ENCODE results near the gene RIPOR3.
"Not testable (repeated sequence)": the region's sequence is repeated elsewhere in the genome, so short reads cannot be mapped to it uniquely, and the experiment has no call there.

Gene RIPOR3

DNA sequence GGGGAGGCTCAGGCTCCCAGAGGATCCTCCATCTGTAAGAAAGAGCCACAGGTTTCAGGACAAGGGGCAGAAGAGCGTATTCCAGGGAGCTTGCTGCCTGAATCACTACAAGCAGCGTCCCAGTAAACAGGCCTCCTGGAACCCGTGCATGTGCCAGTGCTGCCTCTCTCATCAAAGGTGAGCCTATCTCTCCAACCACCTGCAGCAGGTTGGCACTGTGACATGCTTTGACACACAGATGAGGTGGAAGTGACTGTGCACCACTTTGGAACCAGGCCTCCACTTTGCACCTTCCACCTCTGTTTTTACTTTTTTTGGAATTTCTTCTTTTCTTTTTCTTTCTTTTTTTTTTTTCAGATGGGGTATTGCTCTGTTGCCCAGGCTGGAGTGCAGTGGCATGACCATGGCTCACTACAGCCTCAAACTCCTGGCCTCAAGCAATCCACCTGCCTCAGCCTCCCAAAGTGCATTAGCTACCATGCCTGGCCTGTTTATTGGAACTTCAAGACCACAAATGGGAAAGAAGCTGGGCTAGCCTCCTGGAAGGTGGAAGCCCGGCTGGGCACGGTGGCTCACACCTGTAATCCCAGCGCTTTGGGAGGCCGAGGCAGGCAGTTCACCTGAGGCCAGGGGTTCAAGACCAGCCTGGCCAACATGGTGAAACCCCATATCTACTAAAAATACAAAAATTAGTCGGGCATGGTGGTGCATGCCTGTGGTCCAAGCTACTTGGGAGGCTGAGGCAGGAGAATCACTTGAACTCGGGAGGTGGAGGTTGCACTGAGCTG, 12.5 kb upstream of the RIPOR3 start:
- not testable (repeated sequence) for H2AFZ ChIP-seq (ENCODE audit: low read depth, low read length); H2BK15ac ChIP-seq (ENCODE audit: low read depth, poor library complexity, severe bottlenecking); H4K91ac ChIP-seq (ENCODE audit: low read length); H2BK120ac ChIP-seq (ENCODE audit: low read depth, low read length); H3K9me3 ChIP-seq (ENCODE audit: control insufficient read depth, low read length); H3K4me3 ChIP-seq (ENCODE audit: insufficient read depth in 1 of 2, low read depth in 1 of 2, low read length in 2 of 2); H2BK5ac ChIP-seq (ENCODE audit: low read depth, low read length, poor library complexity, severe bottlenecking); H2AK5ac ChIP-seq (ENCODE audit: low read length, severe bottlenecking); H3K36me3 ChIP-seq (ENCODE audit: control insufficient read depth in 1 of 2, insufficient read depth in 2 of 2, low read depth in 1 of 2, low read length in 2 of 2); H3K9ac ChIP-seq (ENCODE audit: low read length); H3K23ac ChIP-seq (ENCODE audit: low read length in 2 of 2); H3K4ac ChIP-seq (ENCODE audit: low read depth in 1 of 2, low read length in 2 of 2); H3K14ac ChIP-seq (ENCODE audit: low read length in 2 of 2); H3K4me2 ChIP-seq (ENCODE audit: low read length, poor library complexity, severe bottlenecking); H3K4me1 ChIP-seq (ENCODE audit: control insufficient read depth, insufficient read depth, low read depth, low read length); H3K27ac ChIP-seq (ENCODE audit: low read length, poor library complexity, severe bottlenecking); H4K8ac ChIP-seq (ENCODE audit: low read length); DNase-seq; H3K27me3 ChIP-seq (ENCODE audit: control insufficient read depth in 1 of 2, insufficient read depth in 1 of 2, low read length in 2 of 2); H3K79me1 ChIP-seq (replicated peaks; ENCODE audit: low read length, poor library complexity, severe bottlenecking)
- WGBS: 91% methylated on average over 9 of the region's 9 CpGs
- Histone ChIP-seq H2BK12ac (ENCODE audit: low read length in 2 of 2) (peak overlapping the region in 1 of 2 experiments; percentile 59), H3K18ac (ENCODE audit: low read depth in 1 of 2, low read length in 2 of 2) (peak overlapping the region in 1 of 2 experiments; percentile 5)

DNA sequence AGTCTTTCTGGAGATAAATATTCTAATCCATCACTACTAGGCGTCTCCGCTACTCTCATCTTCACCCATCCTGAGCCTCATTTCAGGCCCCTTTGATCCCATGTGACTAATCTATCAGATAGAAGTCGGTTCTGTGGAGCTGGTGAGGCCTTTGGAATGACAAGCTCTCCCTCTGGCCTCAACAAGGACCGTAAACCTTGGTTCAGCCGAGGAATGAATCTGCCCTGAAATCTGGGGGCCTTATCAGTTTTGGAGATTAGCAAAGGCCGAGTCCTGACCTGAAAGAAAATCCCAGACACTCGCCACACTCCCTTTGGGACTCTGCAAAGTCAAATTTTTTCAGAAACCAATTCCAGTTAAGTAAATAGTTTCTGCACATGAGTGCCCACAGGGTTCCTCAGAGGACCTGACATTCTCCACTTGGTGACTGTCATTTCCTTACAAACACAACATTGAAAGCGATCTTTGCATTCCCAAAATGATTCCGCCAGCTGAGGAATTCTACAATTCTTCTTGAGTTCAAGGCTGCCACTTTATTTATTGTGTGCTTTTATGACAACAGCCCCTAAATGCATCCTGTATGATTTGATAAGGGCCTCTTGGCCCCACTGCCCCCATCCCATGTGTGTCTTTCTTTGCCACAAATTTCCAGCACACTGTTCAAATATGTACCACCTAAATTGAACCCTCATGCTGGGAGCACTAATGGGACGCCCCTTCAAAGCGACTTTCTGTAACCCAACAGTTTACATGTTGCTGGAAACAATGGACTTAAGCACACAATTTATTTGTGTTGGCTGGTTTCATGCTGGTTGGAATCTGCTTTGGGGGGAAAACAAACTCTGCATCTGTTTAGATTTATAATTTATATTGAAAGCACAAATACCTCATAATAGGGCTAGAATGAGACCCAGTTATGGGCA, 10.0 kb upstream of the RIPOR3 start:
- no peaks in the 10 kb centered on the region for H3K9me3 ChIP-seq (ENCODE audit: control insufficient read depth, low read length)
- no peak overlapping the region for H3K27ac ChIP-seq (ENCODE audit: low read length, poor library complexity, severe bottlenecking)
- no peak overlapping the region for H2BK15ac ChIP-seq (ENCODE audit: low read depth, poor library complexity, severe bottlenecking)
- no peak overlapping the region for H3K4me3 ChIP-seq (ENCODE audit: insufficient read depth in 1 of 2, low read depth in 1 of 2, low read length in 2 of 2)
- H3K14ac ChIP-seq (ENCODE audit: low read length in 2 of 2): no peak overlapping the region
- no peak overlapping the region for H3K23ac ChIP-seq (ENCODE audit: low read length in 2 of 2)
- H3K4me1 ChIP-seq (ENCODE audit: control insufficient read depth, insufficient read depth, low read depth, low read length): peaks cover 5% of the 10 kb centered on the region
- H2BK120ac ChIP-seq (ENCODE audit: low read depth, low read length): no peak overlapping the region
- WGBS: 40% methylated on average over 9 of the region's 11 CpGs
- no peak overlapping the region for H4K91ac ChIP-seq (ENCODE audit: low read length)
- peak overlapping the region in 1 of 2 experiments; percentile 50 for H3K18ac ChIP-seq (ENCODE audit: low read depth in 1 of 2, low read length in 2 of 2)
- H3K36me3 ChIP-seq (ENCODE audit: control insufficient read depth in 1 of 2, insufficient read depth in 2 of 2, low read depth in 1 of 2, low read length in 2 of 2): no peaks in the 10 kb centered on the region
- no peaks in the 10 kb centered on the region for H3K79me1 ChIP-seq (replicated peaks; ENCODE audit: low read length, poor library complexity, severe bottlenecking)
- peak overlapping the region; percentile 65 to 80 for H2BK12ac ChIP-seq (ENCODE audit: low read length in 2 of 2)
- peak overlapping the region in 1 of 2 experiments; percentile 47 for H3K4ac ChIP-seq (ENCODE audit: low read depth in 1 of 2, low read length in 2 of 2)
- H2AFZ ChIP-seq (ENCODE audit: low read depth, low read length): no peak overlapping the region
- no peaks in the 10 kb centered on the region for H3K27me3 ChIP-seq (ENCODE audit: control insufficient read depth in 1 of 2, insufficient read depth in 1 of 2, low read length in 2 of 2)
- peak overlapping the region; percentile 39 for H2AK5ac ChIP-seq (ENCODE audit: low read length, severe bottlenecking)
- H3K9ac ChIP-seq (ENCODE audit: low read length): no peak overlapping the region
- H3K4me2 ChIP-seq (ENCODE audit: low read length, poor library complexity, severe bottlenecking): peak overlapping the region; percentile 8
- H2BK5ac ChIP-seq (ENCODE audit: low read depth, low read length, poor library complexity, severe bottlenecking): peak overlapping the region; percentile 4
- no peak for DNase-seq
- H4K8ac ChIP-seq (ENCODE audit: low read length): peak overlapping the region; percentile 69

DNA sequence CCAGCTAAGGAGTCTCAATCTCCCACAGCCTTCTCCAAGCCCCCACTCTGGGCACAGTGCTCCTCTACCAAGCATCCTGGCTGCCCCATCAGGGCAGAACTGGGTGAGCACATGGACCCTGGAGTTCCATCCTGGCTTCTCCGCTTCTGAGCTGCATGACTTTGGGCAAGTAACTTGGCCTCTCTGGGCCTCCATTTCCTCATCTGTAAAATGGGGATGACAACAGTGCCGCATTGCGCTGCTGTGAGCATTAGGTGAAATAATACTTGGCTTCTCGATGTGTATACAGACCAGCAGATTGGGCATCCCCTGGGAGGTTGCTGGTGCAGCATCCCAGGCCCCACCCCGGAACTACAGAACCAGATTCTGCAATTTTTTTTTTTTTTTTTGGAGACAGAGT, 8.3 kb upstream of the RIPOR3 start:
- H3K27ac ChIP-seq (ENCODE audit: low read length, poor library complexity, severe bottlenecking): no peak overlapping the region
- H3K4me2 ChIP-seq (ENCODE audit: low read length, poor library complexity, severe bottlenecking): no peak overlapping the region
- H2BK5ac ChIP-seq (ENCODE audit: low read depth, low read length, poor library complexity, severe bottlenecking): no peak overlapping the region
- H3K23ac ChIP-seq (ENCODE audit: low read length in 2 of 2): peak overlapping the region in 1 of 2 experiments; percentile 34
- H3K27me3 ChIP-seq (ENCODE audit: control insufficient read depth in 1 of 2, insufficient read depth in 1 of 2, low read length in 2 of 2): no peaks in the 10 kb centered on the region
- no peak overlapping the region for H3K4ac ChIP-seq (ENCODE audit: low read depth in 1 of 2, low read length in 2 of 2)
- H2BK120ac ChIP-seq (ENCODE audit: low read depth, low read length): no peak overlapping the region
- no peak overlapping the region for H4K8ac ChIP-seq (ENCODE audit: low read length)
- peaks cover 5% of the 10 kb centered on the region for H3K4me1 ChIP-seq (ENCODE audit: control insufficient read depth, insufficient read depth, low read depth, low read length)
- no peaks in the 10 kb centered on the region for H3K79me1 ChIP-seq (replicated peaks; ENCODE audit: low read length, poor library complexity, severe bottlenecking)
- no peak overlapping the region for H2BK15ac ChIP-seq (ENCODE audit: low read depth, poor library complexity, severe bottlenecking)
- no peak overlapping the region for H4K91ac ChIP-seq (ENCODE audit: low read length)
- WGBS: 95% methylated on average over 5 of the region's 5 CpGs
- H2AFZ ChIP-seq (ENCODE audit: low read depth, low read length): no peak overlapping the region
- H3K18ac ChIP-seq (ENCODE audit: low read depth in 1 of 2, low read length in 2 of 2): no peak overlapping the region
- H2AK5ac ChIP-seq (ENCODE audit: low read length, severe bottlenecking): no peak overlapping the region
- no peaks in the 10 kb centered on the region for H3K9me3 ChIP-seq (ENCODE audit: control insufficient read depth, low read length)
- no peak overlapping the region for H3K14ac ChIP-seq (ENCODE audit: low read length in 2 of 2)
- H3K36me3 ChIP-seq (ENCODE audit: control insufficient read depth in 1 of 2, insufficient read depth in 2 of 2, low read depth in 1 of 2, low read length in 2 of 2): no peaks in the 10 kb centered on the region
- no peak for DNase-seq
- no peak overlapping the region for H3K4me3 ChIP-seq (ENCODE audit: insufficient read depth in 1 of 2, low read depth in 1 of 2, low read length in 2 of 2)
- H2BK12ac ChIP-seq (ENCODE audit: low read length in 2 of 2): peak overlapping the region in 1 of 2 experiments; percentile 76
- no peak overlapping the region for H3K9ac ChIP-seq (ENCODE audit: low read length)

DNA sequence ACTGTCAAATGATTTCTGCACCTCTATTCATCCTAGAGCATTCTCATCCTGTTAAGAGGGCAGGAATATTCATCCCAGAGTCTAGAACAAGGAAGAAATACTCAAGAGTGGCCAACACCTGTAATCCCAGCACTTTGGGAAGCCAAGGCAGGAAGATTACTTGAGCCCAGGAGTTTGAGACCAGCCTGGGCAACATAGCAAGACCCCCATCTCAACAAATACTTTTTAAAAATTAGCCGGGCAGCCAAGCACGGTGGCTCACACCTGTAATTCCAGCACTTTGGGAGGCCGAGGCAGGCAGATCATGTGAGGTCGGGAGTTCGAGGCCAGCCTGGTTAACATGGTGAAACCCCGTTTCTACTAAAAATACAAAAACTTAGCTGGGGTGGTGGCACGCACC, 6.9 kb upstream of the RIPOR3 start:
- H3K27ac ChIP-seq (ENCODE audit: low read length, poor library complexity, severe bottlenecking); H3K18ac ChIP-seq (ENCODE audit: low read depth in 1 of 2, low read length in 2 of 2); H3K14ac ChIP-seq (ENCODE audit: low read length in 2 of 2); H3K4me2 ChIP-seq (ENCODE audit: low read length, poor library complexity, severe bottlenecking); H2AFZ ChIP-seq (ENCODE audit: low read depth, low read length); H3K9me3 ChIP-seq (ENCODE audit: control insufficient read depth, low read length); H2BK12ac ChIP-seq (ENCODE audit: low read length in 2 of 2); H3K9ac ChIP-seq (ENCODE audit: low read length); H2BK5ac ChIP-seq (ENCODE audit: low read depth, low read length, poor library complexity, severe bottlenecking); H3K4me3 ChIP-seq (ENCODE audit: insufficient read depth in 1 of 2, low read depth in 1 of 2, low read length in 2 of 2); H3K79me1 ChIP-seq (replicated peaks; ENCODE audit: low read length, poor library complexity, severe bottlenecking); DNase-seq; H2BK15ac ChIP-seq (ENCODE audit: low read depth, poor library complexity, severe bottlenecking); H3K27me3 ChIP-seq (ENCODE audit: control insufficient read depth in 1 of 2, insufficient read depth in 1 of 2, low read length in 2 of 2); H3K36me3 ChIP-seq (ENCODE audit: control insufficient read depth in 1 of 2, insufficient read depth in 2 of 2, low read depth in 1 of 2, low read length in 2 of 2); H4K8ac ChIP-seq (ENCODE audit: low read length); H3K4ac ChIP-seq (ENCODE audit: low read depth in 1 of 2, low read length in 2 of 2); H3K23ac ChIP-seq (ENCODE audit: low read length in 2 of 2); H2AK5ac ChIP-seq (ENCODE audit: low read length, severe bottlenecking); H2BK120ac ChIP-seq (ENCODE audit: low read depth, low read length); H3K4me1 ChIP-seq (ENCODE audit: control insufficient read depth, insufficient read depth, low read depth, low read length); H4K91ac ChIP-seq (ENCODE audit: low read length): not testable (repeated sequence)
- WGBS: over 99% methylated on average over 7 of the region's 7 CpGs

All from mesenchymal stem cell (in vitro differentiated cells and primary cell).